Fibroblast of pulmonary artery (primary cell): ENCODE results near the gene AMN.

Experiments
- DNase-seq: peaks from one replicate; pipeline ENCODE4 v3.0.0-alpha.2; 2010; ENCODE audit warnings: low read depth
- H3K4me3 ChIP-seq: replicated peaks from 2 replicates; pipeline ENCODE4 v1.5.1; 2011; ENCODE audit warnings: low read depth, mild to moderate bottlenecking, control low read depth, low read length, moderate library complexity
- TF ChIP-seq, protein P1 (sequence below): IDR thresholded peaks from 2 replicates; pipeline ENCODE4 v1.5.1; 2011; ENCODE audit warnings: mild to moderate bottlenecking, control low read depth, low read length, inconsistent platforms; ENCODE audit errors: missing control alignments

The AMN gene

GRCh38 chr14:102908766-102909455 lies 13.6 kb upstream of the AMN start:
- DNase-seq: no peak
- H3K4me3 ChIP-seq: no peak overlapping the region
- TF ChIP-seq, protein P1, sequence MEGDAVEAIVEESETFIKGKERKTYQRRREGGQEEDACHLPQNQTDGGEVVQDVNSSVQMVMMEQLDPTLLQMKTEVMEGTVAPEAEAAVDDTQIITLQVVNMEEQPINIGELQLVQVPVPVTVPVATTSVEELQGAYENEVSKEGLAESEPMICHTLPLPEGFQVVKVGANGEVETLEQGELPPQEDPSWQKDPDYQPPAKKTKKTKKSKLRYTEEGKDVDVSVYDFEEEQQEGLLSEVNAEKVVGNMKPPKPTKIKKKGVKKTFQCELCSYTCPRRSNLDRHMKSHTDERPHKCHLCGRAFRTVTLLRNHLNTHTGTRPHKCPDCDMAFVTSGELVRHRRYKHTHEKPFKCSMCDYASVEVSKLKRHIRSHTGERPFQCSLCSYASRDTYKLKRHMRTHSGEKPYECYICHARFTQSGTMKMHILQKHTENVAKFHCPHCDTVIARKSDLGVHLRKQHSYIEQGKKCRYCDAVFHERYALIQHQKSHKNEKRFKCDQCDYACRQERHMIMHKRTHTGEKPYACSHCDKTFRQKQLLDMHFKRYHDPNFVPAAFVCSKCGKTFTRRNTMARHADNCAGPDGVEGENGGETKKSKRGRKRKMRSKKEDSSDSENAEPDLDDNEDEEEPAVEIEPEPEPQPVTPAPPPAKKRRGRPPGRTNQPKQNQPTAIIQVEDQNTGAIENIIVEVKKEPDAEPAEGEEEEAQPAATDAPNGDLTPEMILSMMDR: no peak

DNA sequence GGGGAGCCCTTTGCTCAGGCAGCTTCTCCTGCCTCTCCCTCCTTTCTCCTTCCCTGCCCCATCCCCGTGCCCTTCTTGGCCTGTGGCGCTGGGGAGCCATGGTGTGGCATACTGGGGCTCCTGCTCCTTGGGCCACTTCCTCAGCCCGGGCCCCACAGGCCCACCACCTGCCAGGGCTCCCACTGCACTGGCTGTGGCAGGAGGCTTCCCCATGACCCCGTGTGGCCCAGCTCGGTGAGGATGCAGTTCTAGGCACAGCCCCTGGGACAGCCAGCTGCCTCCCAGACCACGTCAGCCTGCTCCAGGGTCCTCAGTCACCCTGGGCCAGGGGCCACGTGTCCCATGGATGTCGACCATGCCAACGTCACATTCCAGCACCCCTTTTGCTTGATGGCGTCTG lies 13.0 kb upstream of the AMN start:
- DNase-seq: no peak
- no peak overlapping the region for H3K4me3 ChIP-seq
- TF ChIP-seq, protein P1: no peak

DNA sequence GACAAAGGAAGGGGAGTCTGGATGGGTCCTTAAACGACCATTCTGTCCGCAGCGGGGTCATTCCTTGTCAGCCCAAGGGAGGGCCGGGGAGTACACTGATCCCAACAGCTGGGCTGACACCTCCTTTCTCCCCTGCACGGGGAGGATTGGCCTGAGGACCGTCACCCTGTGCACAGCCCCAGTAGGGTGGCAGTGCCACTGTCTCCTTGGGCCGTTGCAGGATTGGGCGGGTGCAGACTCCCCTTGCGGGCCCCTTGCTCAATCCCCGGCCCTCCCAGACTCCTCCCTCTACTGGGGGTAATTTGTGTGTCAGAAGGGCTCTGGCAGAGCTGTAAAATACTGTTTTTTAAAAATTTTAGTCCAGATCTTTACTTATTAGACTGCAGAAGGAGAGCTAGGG lies 12.6 kb upstream of the AMN start:
- DNase-seq: no peak
- TF ChIP-seq, protein P1: no peak
- no peak overlapping the region for H3K4me3 ChIP-seq

- no peak overlapping the region for H3K4me3 ChIP-seq
- TF ChIP-seq, protein P1: no peak
- DNase-seq: no peak
These were observed 12.0 kb upstream of the AMN start for GRCh38 chr14:102910442-102910841.

GRCh38 chr14:102911541-102911951 lies 10.9 kb upstream of the AMN start:
- no peak overlapping the region for H3K4me3 ChIP-seq
- TF ChIP-seq, protein P1: no peak
- DNase-seq: no peak

DNA sequence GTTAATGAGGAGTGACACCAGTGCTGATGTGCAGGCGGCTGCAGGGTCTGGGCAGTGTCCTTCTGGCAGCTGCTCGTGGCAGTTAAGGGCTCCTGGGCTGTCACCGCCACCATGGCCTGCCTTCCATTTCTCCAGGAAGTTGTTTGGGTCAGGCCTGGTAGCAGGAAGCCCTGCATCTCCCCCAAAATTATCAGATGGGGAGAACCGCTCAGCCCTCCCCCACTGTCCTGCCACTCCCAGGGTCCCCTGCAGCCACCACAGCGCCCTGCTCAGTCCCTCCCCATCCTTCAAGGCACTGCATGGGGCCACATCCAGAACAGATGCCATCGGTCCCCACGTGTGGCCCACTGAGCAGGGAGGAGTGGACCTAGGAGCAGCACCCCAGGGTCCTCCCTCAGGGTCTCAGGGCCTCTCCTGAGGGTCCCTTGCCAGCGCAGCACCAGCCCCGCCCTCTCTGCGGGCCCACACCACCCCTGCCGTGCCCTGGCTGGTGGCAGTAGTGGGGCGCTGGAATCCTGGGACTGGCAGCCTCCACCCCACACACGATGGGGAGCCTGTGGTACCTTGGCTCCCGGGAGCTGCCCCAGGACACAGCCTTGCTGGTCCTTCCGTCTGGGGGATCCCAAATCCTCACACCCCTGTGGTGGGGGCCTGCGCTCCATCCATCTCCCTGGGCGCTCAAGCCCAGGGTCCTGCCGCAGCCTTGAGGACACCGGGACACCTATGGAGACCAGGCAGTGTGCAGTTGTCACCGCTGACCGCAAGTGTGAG lies 10.3 kb upstream of the AMN start:
- TF ChIP-seq, protein P1: no peak
- H3K4me3 ChIP-seq: no peak overlapping the region
- no peak for DNase-seq
